Iris pigment epithelial cell (primary cell): ENCODE measurements around the gene S100A6.

Experiments
- DNase-seq: peaks from one replicate; pipeline ENCODE4 v3.0.0-alpha.2; 2011; ENCODE audit warnings: low read depth

The S100A6 gene

DNA sequence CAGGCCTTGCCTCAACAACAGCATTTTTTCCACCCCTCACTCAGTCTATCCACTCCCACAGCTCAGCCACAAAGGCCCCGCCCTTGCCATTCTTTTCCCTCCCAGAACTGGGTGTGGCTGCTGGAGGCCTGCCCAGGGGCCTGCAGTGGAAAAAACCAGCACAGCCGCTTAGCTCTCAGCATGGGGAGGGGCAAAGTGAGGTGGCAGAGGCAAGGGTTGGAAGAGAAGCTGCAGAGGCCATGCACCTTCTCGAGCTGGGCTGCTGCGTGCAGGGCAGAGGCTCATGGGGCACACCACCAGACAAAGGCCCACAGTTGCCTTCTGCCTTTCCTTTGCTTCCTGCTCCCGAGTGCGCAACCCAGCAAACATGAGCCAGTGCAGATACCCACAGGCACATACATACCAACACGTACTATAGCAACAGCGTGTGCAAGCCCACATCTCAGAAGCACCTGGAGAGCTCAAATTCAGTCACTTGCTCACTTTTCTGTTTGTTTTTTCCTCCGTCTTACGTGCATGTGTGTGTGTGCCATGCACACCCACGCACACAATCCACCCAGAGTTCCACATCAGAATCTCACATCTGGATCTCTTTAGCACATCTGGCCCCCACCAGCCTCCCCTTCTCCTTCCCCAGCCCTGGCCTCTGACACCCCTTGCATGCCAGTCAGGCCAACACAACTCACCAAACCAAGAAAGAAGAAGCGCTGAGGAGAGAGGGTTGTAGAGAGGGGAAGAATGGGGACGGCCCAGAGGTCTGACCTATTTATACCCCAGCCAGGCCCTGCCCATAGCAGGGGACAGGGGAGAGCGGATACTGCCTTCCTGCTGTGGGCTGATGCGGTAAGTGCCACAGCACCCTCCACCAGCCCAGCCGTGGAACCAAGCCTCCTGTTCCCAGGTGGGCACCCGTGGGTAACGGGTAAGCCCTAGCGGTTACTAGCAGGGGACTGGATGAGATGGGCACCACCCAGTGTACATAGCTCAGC, 9.6 kb upstream of the S100A6 start, which contains the start of gene S100A4:
TSS of gene S100A4 (minus strand) at position 740 of the 989 bp plus-strand sequence. CDS start 1,012 bp downstream, outside the sequence.
- DNase-seq: peak; percentile 89

DNA sequence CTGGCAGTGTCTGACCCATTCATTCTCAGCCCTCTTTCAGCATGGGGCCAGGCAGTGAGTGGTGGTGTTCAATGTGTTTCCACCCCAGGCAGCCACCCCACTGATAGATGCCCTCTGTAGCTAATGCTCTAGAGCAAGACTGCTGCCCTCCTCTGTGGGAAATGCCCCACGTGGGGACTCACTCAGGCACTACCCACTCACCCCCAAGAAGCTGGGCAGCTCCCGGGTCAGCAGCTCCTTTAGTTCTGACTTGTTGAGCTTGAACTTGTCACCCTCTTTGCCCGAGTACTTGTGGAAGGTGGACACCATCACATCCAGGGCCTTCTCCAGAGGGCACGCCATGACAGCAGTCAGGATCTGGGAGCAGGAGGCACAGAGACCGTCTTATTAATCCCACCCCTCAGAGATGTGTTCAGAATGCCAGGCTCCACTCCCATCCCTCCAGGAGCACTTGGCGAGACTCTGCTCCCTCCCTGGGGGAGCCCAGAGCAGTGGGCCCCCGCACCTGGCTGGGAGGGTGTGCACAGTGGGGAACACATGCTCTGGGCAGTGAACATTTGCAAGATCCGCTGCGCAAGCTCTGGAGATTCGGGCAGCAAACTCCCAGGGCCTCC, 8.8 kb upstream of the S100A6 start:
- no peak for DNase-seq

DNA sequence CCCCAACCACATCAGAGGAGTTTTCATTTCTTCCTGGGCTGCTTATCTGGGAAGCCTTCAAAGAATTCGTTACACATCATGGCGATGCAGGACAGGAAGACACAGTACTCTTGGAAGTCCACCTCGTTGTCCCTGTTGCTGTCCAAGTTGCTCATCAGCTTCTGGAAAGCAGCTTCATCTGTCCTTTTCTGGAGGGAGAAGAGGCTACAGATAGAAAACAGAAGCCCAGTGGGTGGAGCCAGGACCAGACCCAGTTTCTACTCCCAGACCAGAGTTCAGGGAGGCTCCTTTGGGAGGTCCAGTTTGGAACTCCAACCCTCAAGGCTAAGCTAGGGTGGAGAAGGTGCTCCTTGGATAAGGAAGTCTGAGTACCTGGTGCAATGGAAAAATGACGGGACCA, 7.9 kb upstream of the S100A6 start:
- DNase-seq: no peak

DNA sequence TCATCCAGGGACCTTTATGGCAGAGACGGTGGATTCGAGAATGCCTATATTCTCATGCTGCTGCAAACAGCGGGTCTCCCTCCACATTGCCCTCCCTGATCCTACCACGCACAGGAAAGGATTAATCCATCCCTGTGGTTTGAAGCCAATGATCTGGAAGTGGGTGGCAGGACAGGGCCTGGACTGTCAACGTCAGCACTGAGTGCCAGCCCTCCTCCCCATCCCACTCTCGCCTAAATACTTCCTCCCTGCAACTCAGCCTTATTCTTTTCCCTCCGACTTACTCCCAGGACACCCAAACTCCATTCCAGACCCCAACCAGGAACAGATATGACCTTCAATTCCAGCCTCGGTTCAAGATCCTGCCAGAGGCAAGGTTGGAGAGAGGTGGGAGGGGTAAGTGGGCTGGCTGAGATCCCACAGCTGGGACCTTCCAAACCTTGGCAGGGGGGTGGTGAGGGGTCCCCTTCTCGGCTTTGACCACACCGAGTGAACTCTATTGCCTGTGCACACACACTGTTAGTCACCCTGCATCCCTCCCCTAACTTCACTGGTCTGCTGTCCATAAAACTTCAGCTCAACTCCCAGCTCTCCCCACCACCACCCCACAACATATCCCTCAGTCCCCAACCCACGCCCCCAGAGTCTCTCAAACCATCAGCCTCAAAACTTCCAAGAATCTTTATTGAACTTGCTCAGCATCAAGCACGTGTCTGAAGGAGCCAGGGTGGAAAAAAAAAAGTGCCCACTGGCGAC, 7.3 kb upstream of the S100A6 start:
- DNase-seq: no peak

DNA sequence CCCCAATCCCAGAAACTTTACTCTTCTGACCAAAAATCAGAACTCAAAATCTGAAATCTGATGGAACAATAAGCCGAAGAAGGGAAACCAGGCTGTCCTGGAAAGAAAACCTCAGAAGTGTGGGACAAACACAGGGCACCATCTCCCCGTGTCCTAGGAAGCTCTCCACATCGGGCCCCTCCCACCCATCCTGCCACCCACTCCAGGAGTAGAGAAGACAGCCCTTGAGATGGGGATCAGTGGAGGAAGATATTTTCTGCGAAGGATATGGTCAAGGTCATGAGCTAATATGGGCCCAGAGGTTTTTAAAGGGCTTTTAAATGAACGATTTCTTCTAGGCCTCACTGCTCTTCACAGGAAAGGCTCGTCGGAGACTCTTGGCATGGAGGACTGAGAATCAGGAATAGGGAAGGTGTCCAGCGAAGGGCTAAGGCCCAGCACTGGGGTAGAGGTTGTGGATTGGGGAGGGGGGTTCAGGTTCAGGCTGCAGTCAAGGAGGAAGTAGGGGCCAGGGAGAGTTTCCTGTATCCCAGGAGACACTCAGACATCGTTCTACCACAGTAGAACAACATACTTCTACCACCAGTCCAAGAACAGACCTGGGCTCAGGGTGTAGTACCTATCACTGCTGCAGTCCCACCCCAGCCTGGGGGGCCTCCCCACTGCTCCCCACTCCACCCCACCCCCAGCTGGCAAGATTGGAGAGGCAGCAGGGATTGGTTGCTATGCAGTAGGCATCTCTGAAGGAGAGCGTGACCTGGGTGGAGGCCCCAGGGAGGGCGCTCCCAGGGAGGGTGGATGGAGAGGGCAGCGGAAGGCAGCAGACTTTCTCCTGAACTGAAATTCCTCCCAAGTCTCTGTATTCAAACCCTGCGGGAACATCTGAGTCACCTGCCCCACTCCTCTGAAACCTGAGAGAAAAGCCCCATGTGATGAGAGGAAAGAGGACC, 6.1 kb upstream of the S100A6 start:
- DNase-seq: no peak

DNA sequence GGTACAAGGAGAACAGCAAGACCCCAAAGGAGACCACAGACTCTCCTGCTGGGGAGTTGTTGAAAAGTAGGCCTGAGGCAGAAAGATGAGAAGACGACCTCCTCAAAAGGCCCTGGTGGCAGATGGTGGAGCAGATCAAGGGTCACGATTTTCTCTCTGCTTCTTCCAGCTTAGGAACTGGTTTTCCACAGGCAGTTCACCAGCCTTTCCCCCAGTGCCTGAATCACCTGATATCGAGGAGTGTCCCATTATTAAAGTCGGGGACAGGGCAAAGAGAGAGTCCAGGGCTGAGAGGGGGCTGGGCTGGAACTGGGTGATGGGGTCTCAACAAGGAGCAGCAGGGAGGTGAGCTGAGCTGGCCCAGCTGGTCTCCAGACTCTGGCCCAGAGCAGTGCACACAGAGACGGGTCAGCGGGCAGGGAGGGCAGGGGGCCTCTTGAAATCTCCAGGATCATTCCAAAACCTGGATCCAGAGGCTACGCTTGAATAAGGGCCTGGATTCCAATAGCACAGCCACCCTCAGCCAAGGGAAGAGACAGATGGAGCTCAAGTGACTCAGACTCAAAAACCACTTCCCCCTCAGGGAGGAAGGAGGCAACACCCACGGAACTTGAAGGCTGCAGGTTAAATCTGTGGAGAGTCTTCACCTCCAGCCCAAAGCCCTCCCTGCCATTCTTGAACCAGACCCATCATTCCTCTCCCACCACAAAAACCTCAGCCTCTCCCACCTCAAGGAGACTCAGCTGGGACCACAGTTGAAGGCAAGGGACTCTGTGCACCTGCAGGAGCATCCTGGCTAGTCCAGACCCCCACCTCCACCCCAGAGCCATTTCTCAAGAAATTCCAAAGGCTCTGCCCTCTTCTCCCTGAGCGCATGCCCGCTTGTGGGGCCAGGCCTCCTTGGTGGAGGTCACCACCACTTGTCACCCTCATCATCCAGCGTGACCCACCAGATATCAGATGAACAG, 4.9 kb upstream of the S100A6 start, which contains the start of gene S100A5:
TSS of gene S100A5 (minus strand) at position 541 of the 968 bp plus-strand sequence. CDS start 743 bp downstream, outside the sequence.
- DNase-seq: no peak

DNA sequence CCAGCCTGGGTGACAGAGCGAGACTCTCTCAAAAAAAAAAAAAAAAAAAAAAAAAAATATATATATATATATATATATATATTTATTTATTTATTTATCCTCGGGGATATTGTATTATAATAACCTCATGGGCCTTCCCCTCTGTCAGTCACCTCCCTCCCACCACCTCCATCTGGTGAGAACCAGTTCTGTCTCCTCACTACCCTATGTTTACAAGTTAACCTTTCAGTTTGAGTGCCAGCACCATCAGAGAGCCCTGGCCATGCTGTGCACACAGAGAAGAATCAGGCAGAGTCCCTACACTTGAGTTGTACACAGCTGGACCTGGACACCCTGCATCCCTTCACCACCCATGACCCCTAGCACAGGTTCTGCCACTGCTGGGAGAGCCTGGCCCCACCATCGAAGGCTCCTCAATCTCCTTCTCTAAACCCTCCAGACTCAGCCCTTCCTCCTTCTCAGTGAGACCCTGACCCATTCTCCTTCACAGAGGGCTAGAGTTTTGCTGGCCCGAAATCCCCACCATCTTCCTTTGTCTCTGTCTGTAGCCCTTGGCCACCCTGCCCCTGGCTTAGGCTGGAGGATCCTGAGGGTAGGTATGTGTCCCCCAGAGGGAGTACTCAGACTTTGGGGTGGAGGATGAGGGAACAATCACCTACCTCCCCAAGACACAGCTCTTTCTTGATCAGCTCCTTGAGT, 3.8 kb upstream of the S100A6 start:
- DNase-seq: no peak

DNA sequence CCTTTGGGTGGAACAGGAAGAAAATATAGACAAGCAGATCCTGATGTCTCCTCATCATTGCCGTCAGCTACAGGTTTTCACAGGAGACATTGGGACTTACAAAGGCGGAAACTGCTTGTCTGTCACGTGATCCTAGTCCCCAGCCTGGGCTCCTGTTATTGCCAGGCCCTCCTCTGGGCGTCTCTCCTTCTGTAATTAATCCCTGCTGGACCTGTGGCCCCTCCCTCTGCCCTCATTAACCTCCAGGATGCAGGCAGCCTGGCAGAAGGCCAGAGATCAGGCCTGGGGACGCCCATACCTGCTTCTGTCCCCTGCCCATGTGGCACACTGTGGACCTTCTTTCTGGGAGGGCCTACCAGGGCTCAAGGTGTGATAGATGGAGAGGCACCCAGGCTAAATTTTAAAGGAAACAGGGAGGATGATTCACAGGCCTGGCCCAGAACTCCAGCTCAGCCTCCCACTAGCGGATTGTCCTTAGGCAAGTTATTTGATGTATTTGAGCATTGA, 2.6 kb upstream of the S100A6 start:
- DNase-seq: no peak

DNA sequence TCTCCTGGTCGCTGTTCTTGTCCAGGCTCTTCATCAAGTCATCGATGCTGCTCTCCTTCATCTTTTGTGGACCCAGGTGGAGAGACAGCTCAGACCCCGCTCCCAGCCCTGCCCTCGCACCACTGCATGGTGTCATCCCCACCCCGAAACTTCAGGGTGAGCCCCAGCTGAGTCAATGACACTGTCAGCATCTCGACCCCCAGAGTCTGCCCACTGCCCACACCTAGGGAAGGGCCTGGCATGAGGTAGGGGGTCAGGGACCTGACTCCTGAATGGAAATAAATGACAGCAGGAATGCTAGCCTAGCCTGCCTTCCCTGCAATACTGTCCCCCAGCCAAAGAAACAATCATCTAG, 1.6 kb upstream of the S100A6 start:
- no peak for DNase-seq

DNA sequence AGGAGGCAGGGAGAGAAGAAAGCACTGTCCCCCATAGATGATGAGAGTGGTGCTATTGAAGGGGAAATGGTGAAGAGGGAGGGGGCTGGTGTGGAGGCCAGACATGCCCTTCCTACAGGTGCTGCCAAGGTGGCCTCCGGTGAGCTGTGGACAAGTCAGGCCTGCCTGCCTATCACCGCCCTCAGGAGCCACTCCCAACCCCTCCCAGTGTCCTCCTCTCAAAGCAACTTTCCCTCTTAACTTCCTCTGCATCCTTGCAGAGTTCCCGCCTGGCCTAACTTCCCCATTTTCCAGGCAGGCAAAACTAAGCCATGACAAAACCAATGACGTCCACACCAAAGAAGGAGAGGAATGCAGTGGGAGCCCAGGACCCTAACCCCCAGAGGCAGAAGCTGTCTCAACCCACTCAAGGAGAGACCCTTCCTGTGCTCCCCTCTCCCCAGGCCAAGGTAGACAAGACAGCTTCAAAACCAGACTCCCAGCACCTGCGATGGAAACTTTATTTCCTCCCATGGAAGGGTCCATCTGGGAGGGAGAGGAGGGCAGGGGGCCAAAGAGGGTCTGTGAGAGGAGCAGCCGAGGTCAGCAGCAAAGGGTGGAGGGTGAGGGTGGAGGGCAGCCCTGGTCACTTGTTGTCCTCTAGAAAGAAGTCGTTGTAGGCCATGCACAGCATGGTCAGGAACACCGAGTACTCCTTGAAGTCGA, 1.0 kb upstream of the S100A6 start:
- DNase-seq: no peak

DNA sequence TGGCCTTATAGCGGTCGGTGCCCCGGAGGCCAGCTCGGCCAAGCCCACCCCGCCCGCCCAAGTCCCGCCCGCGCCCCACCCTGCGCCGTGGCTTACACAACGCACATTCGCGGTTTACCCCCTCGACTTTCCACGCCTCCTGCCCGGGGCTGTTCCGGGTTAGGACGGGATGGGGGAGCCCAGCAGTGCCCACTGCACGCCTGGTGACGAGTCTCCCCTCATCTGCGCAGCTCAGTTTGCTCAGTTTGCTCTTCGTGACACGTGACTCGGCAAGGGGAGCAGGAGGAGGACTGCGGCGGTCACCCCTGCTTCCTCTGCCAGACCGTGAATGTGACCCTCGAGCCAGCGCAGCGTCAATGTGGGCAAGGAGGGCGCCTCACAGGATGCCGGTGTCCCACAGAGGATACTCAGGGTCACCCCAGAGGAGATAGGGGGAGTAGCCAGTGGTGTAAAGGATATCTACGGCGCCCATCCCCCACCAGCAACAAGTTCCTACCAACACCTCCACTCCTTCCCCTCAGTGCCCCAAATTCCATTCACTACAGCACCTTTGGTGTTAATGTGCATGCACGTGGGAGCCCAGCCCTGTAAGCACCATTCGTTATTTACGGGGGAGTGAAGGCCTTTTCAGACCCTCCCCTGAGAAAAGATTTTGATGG, 350 bp upstream of the S100A6 start:
- DNase-seq: peak; percentile 83

DNA sequence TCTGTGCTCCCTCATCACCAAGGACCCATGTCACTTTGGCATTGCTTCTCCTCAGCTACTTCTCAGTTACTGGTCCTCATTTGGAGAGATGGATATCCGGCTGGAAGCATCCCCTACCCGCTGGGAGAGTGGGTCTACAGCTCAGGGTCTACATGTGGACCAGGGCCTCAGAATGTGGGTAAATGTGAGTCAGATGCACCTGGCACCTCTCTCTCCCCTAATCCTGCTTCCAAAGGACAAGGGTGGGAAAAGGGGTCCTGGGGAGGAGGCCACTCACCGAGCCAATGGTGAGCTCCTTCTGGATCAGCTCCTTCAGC, 908 bp downstream of the S100A6 start:
- no peak for DNase-seq

DNA sequence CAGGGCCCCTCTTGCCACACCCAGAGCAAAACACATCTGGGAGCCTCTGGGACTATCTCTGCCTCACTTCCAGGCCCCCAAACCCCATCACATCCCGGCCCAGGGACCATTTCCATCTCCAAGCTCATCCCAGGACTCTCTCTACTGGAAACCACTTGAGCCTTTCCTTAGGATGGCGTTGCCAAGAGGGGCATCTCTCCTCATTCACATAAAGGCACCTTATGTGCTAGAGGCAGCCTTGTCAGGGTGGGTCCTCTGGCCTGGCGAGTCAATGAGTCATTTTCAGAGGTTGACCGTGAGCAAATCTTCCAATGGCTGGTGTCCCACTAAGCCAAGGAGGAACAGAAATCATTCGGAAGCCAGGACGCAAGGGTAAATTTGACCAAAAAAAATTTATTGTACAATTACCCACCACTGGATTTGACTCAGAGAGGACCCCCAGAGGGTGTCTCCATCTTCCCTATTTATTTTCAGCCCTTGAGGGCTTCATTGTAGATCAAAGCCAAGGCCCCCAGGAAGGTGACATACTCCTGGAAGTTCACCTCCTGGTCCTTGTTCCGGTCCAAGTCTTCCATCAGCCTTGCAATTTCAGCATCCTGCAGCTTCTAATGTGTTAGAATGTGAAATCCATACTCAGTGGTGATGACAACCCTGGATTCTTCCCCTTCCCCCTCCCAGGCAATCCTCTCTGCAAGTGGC, 1.4 kb downstream of the S100A6 start:
- DNase-seq: peak; percentile 43

DNA sequence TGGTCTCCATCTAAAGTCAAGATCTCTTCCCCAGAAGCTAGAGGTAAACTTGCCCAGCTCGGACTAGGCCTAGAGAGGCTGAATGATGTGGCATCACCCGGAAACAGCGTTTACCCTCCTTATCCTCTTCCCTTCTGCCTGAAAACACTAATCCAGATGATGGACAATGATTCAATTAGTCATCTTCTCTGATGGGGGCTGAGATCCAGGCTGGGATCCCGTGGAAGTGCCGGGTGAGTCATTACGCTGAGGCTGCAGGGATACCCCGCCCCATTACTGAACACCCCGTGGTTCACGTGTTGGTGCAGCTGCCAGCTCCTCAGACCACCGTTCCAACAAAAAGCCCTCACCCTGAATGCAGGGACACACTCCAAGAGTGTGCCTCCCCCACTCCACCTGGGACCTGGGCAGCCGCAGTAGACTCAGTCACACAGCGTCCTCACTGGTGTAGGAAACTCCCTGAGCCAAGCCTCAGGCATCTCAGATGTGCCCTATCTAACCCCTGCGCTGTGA, 2.0 kb downstream of the S100A6 start:
- DNase-seq: peak; percentile 92

DNA sequence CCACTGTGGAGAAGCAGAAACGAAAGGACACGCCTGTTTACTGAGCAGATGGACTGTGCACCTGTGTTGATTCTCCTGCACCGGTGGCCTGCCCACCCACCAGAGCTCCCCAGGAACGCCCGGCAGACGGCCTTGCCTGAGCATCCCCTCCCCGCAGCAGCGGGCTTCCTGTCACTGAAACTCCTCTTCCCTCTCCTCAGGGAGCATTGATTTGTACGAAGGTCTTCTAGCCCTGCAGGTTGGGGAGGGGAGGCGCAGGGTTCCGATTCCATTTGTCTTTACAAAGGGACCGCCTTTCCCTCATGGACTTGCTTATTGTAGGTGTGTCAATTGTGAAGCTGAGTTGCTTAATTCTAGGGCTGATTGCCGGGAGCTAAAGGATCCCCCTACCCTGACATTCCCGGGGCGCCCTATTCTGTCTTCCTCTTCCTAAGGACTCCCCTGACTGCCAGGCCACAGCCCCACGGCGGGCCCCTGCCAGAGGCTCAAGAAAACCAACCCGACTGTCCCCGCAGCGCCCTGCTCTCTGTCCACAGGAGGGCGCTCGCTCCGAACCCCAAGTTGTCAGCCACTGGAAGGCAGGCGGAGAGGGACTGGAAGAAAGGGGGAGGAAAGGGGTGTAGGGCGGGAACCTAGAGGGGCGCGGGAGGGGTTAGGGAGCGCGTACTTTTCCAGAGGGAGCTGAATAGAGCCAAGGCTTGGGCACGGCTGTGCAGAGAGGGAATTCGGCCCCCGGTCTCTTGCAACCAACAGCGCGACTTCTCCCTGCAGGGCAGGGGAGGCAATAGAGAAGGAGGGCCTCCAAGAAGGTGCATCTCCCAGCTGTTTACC, 2.8 kb downstream of the S100A6 start:
- DNase-seq: peak; percentile 85

DNA sequence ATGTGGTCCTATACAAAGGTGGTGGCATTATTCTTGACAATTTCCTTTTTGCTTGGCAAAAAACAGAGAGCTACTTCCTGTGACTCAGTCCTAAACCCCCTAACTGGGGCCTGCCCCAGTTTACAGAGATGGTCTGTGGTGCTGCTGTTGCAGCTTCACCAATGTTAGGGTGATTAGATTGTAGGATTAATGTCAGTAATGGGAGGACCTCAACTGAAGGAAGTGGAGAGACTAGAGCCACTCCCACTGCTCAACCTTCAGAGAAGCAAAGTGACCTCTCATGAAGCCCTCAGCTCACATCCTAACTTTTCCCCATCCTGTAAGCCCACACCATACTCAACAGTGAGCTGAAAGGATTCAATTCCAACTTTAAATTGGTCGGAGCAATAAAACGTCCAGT, 3.6 kb downstream of the S100A6 start:
- DNase-seq: no peak
